LNCAP (cell line): ENCODE data around the gene SERPINA1.

ENCODE experiments used
- CTCF ChIP-seq: fragments of 450-650 bp; IDR thresholded peaks from 2 replicates; pipeline ENCODE4 v1.5.1; 2017; ENCODE audit warnings: mild to moderate bottlenecking

SERPINA1 gene

GRCh38 chr14:94395888-94396574 lies 7.6 kb upstream of the SERPINA1 start:
- no peak for TF ChIP-seq CTCF

- TF ChIP-seq CTCF = no peak
Observed at GRCh38 chr14:94395282-94395887, 7.0 kb upstream of the SERPINA1 start.

- no peak for TF ChIP-seq CTCF
Observed at GRCh38 chr14:94394581-94395207, 6.3 kb upstream of the SERPINA1 start.

GRCh38 chr14:94394025-94394493 lies 5.7 kb upstream of the SERPINA1 start:
- no peak for TF ChIP-seq CTCF

GRCh38 chr14:94393474-94393873 lies 5.1 kb upstream of the SERPINA1 start:
- TF ChIP-seq CTCF = no peak

- TF ChIP-seq CTCF = no peak
Observed at GRCh38 chr14:94392510-94392935, 4.1 kb upstream of the SERPINA1 start.

GRCh38 chr14:94391281-94391975 lies 3.0 kb upstream of the SERPINA1 start:
- no peak for TF ChIP-seq CTCF
